Activated gamma-delta T cell treated with Interleukin-2 at 50 U/mL for 16 hours (primary cell): ENCODE data around the gene CCL20.

Experiments used
- DNase-seq: peaks from one replicate; pipeline ENCODE4 v3.0.0-alpha.2; 2020

CCL20 gene

GRCh38 chr2:227804975-227805374 is 8.7 kb upstream of the CCL20 start:
- DNase-seq: no peak

- no peak for DNase-seq
These were observed 8.1 kb upstream of the CCL20 start for GRCh38 chr2:227805578-227805977.

GRCh38 chr2:227808936-227809335 is 4.7 kb upstream of the CCL20 start:
- no peak for DNase-seq

GRCh38 chr2:227812001-227812400 is 1.6 kb upstream of the CCL20 start:
- DNase-seq: no peak

- no peak for DNase-seq
These were observed 447 bp upstream of the CCL20 start for GRCh38 chr2:227813229-227813561.

- no peak for DNase-seq
These were observed 1.4 kb downstream of the CCL20 start for GRCh38 chr2:227815066-227815465.

GRCh38 chr2:227816507-227817294 is 3.1 kb downstream of the CCL20 start:
- no peak for DNase-seq

- no peak for DNase-seq
These were observed 3.7 kb downstream of the CCL20 start for GRCh38 chr2:227817336-227817735.

- peak; percentile 46 for DNase-seq
These were observed 4.4 kb downstream of the CCL20 start for GRCh38 chr2:227817850-227818674.

- DNase-seq: no peak
These were observed 5.2 kb downstream of the CCL20 start for GRCh38 chr2:227818675-227819397.

GRCh38 chr2:227819398-227819697 is 5.7 kb downstream of the CCL20 start:
- DNase-seq: no peak

- DNase-seq: no peak
These were observed 7.7 kb downstream of the CCL20 start for GRCh38 chr2:227821043-227821942.

- DNase-seq: no peak
These were observed 8.9 kb downstream of the CCL20 start for GRCh38 chr2:227822416-227823003.

GRCh38 chr2:227823922-227824321 is 10.3 kb downstream of the CCL20 start:
- no peak for DNase-seq

GRCh38 chr2:227824711-227825110 is 11.1 kb downstream of the CCL20 start:
- no peak for DNase-seq

- DNase-seq: no peak
These were observed 12.4 kb downstream of the CCL20 start for GRCh38 chr2:227826019-227826521.

- no peak for DNase-seq
These were observed 12.9 kb downstream of the CCL20 start for GRCh38 chr2:227826563-227826962.

- no peak for DNase-seq
These were observed 13.5 kb downstream of the CCL20 start for GRCh38 chr2:227827143-227827542.

- no peak for DNase-seq
These were observed 14.9 kb downstream of the CCL20 start for GRCh38 chr2:227828477-227828912.

GRCh38 chr2:227829337-227829736 is 15.7 kb downstream of the CCL20 start:
- no peak for DNase-seq

GRCh38 chr2:227834423-227834822 is 20.8 kb downstream of the CCL20 start:
- no peak for DNase-seq
